ENCODE measurements around the gene LGALS7. TPM values are rescaled to one million over a fixed set of nuclear protein-coding genes. Genes with fewer than 3 reads are reported as not detected.
"Not testable (repeated sequence)": the region's sequence is repeated elsewhere in the genome, so short reads cannot be mapped to it uniquely, and the experiment has no call there.

Gene LGALS7
- total RNA-seq, 1 experiment from 2014 or later = 1.1 TPM

DNA sequence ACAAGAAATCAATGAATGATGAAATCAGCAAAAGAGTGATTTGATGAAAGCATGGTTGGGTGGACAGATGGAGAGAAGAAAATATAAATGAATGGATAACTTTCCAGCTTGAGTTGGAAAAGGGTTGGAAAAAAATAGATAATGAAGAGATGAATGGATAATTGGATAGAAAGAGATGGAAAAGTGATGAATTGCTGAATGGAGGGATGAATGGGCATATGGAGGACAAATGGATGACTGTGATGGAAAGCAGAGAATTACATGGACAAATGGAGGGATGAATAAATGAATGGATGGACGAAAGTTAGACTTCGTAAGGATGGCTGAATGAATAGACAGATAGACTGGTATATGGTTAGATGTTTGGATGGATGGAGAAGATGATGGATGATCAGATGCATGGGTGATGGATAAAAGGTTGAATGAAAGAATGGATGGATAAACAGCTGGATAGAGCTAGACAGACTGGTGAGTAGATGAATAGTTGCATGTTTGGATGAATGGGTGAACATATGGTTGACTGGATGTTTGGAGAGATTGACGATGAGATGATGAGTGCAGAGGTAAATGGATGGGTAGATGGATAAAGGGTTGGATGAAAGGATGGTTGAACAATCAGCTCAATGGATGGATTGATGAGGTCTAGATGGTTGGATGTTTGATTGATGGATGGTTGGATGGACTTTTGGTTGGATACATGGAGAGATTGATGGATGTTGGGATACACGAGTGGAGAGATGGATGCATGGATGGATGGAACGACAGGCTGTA is 27.4 kb upstream of the LGALS7 start:
- BruUV-seq (replicated peaks) = no TSS peak
- no peaks in the 10 kb centered on the region for H3K27me3 Mint-ChIP-seq (ENCODE audit: insufficient read depth, unreplicated experiment)
- CTCF ChIA-PET = interaction anchor here (0.6 to 0.7 kb wide), 2 partner anchors 109 to 398 kb away, joined by 3 to 5 read pairs; partner anchors contain the start of gene FAM98C
- no peaks in the 10 kb centered on the region for H3K36me3 Mint-ChIP-seq (ENCODE audit: insufficient read depth, unreplicated experiment)
- no peaks in the 10 kb centered on the region for H3K9me3 Mint-ChIP-seq (ENCODE audit: unreplicated experiment)
- H3K4me3 Mint-ChIP-seq (ENCODE audit: unreplicated experiment) = no peak overlapping the region
- POLR2A ChIA-PET = interaction anchor here (0.6 to 1.8 kb wide), 3 partner anchors 38 to 523 kb away, joined by 3 to 4 read pairs (median 4); no protein-coding TSS in a partner anchor
- intact Hi-C loops (cut with micrococcal nuclease) = no loop called here
- H3K27ac Mint-ChIP-seq (ENCODE audit: low read depth, unreplicated experiment) = no peak overlapping the region
- no peak for DNase-seq (ENCODE audit: unreplicated experiment)
- TF ChIP-seq, protein P1, sequence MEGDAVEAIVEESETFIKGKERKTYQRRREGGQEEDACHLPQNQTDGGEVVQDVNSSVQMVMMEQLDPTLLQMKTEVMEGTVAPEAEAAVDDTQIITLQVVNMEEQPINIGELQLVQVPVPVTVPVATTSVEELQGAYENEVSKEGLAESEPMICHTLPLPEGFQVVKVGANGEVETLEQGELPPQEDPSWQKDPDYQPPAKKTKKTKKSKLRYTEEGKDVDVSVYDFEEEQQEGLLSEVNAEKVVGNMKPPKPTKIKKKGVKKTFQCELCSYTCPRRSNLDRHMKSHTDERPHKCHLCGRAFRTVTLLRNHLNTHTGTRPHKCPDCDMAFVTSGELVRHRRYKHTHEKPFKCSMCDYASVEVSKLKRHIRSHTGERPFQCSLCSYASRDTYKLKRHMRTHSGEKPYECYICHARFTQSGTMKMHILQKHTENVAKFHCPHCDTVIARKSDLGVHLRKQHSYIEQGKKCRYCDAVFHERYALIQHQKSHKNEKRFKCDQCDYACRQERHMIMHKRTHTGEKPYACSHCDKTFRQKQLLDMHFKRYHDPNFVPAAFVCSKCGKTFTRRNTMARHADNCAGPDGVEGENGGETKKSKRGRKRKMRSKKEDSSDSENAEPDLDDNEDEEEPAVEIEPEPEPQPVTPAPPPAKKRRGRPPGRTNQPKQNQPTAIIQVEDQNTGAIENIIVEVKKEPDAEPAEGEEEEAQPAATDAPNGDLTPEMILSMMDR (IDR thresholded peaks at IDR 0.05; ENCODE audit: unreplicated experiment) = no peak
- H3K4me1 Mint-ChIP-seq (ENCODE audit: insufficient read depth, unreplicated experiment) = peaks cover 11% of the 10 kb centered on the region

DNA sequence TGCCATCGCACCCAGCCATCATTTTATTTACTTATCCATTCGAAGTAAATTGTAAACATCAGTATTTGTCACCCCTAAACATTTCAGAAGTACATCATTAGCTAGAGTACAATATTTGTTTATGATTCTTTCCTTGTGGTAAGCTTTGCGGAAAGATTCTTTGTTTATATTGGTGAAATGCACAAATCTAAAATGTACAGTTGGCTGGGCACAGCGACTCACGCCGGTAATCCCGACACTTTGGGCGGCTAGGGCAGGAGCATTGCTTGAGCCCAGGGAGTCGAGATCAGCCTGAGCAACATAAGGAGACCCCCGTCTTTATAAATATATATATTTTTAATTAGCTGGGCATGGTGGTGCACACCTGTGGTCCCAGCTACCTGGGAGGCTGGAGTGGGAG is 25.8 kb upstream of the LGALS7 start:
- Mint-ChIP-seq H3K27ac (ENCODE audit: low read depth, unreplicated experiment) (no peak overlapping the region), H3K27me3 (ENCODE audit: insufficient read depth, unreplicated experiment) (no peaks in the 10 kb centered on the region), H3K9me3 (ENCODE audit: unreplicated experiment) (no peaks in the 10 kb centered on the region), H3K4me1 (ENCODE audit: insufficient read depth, unreplicated experiment) (peaks cover 6% of the 10 kb centered on the region), H3K4me3 (ENCODE audit: unreplicated experiment) (no peak overlapping the region), H3K36me3 (ENCODE audit: insufficient read depth, unreplicated experiment) (no peaks in the 10 kb centered on the region)
- TF ChIP-seq, protein P1 (IDR thresholded peaks at IDR 0.05; ENCODE audit: unreplicated experiment) = no peak
- CTCF ChIA-PET = interaction anchor here (0.5 kb wide), 1 partner anchor 79 kb away, joined by 3 read pairs; no protein-coding TSS in a partner anchor
- no peak for DNase-seq (ENCODE audit: unreplicated experiment)
- intact Hi-C loops (cut with micrococcal nuclease) = loop anchor here (5.0 kb wide), 1 partner anchor 33 kb away; the partner anchor contains the start of gene ECH1
- BruUV-seq (replicated peaks) = no TSS peak
- POLR2A ChIA-PET = interaction anchor here (0.6 to 1.8 kb wide), 10 partner anchors 12 to 149 kb away, joined by 3 to 5 read pairs (median 4); partner anchors contain the start of genes MRPS12 and SARS2

- intact Hi-C loops (cut with micrococcal nuclease) = loop anchor here (5.0 kb wide), 1 partner anchor 35 kb away; the partner anchor contains the start of gene ECH1
- H3K27ac Mint-ChIP-seq (ENCODE audit: low read depth, unreplicated experiment); BruUV-seq (replicated peaks); H3K36me3 Mint-ChIP-seq (ENCODE audit: insufficient read depth, unreplicated experiment); H3K4me3 Mint-ChIP-seq (ENCODE audit: unreplicated experiment); H3K27me3 Mint-ChIP-seq (ENCODE audit: insufficient read depth, unreplicated experiment); DNase-seq (ENCODE audit: unreplicated experiment); H3K9me3 Mint-ChIP-seq (ENCODE audit: unreplicated experiment); CTCF ChIA-PET; POLR2A ChIA-PET: not testable (repeated sequence)
- peaks cover 13% of the 10 kb centered on the region for H3K4me1 Mint-ChIP-seq (ENCODE audit: insufficient read depth, unreplicated experiment)
Measured at GRCh38 chr19:38797781-38798180, 24.5 kb upstream of the LGALS7 start.

DNA sequence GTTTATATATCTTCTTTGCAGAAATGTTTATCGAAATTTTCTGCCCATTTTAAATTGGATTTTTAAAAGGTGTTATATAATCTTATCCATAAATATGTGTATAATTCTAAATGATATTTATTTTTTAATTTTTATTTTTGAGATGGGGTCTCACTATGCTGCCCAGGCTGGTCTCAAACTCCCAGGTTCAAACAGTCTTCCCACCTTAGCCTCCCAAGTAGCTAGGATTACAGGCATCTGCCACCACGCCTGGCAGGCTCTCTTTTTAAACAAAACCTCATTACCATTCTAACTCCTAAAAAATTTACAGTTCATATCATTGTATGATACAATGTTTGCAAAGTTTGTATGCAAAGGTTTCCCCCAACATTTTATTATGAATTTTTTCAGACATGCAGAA is 22.8 kb upstream of the LGALS7 start:
- Mint-ChIP-seq H3K36me3 (ENCODE audit: insufficient read depth, unreplicated experiment) (no peaks in the 10 kb centered on the region), H3K4me1 (ENCODE audit: insufficient read depth, unreplicated experiment) (peaks cover 13% of the 10 kb centered on the region), H3K9me3 (ENCODE audit: unreplicated experiment) (no peaks in the 10 kb centered on the region), H3K27ac (ENCODE audit: low read depth, unreplicated experiment) (no peak overlapping the region), H3K4me3 (ENCODE audit: unreplicated experiment) (no peak overlapping the region), H3K27me3 (ENCODE audit: insufficient read depth, unreplicated experiment) (no peaks in the 10 kb centered on the region)
- TF ChIP-seq, protein P1 (IDR thresholded peaks at IDR 0.05; ENCODE audit: unreplicated experiment) = no peak
- intact Hi-C loops (cut with micrococcal nuclease) = loop anchor here (5.0 kb wide), 1 partner anchor 36 kb away; the partner anchor contains the start of gene ECH1
- DNase-seq (ENCODE audit: unreplicated experiment) = no peak
- CTCF ChIA-PET = no interaction called here
- no TSS peak for BruUV-seq (replicated peaks)
- POLR2A ChIA-PET = no interaction called here
